HepG2 (cell line): ENCODE measurements around the gene SPCS2. TPM values are rescaled to one million over a fixed set of nuclear protein-coding genes. Genes with fewer than 3 reads are reported as not detected.

Experiments
- ATAC-seq: fragments of 200-7000 bp; cut with Tn5 transposase; 3 replicates; pipeline ENCODE4 v1.9.1; 2020; ENCODE audit warnings: mild to moderate bottlenecking, moderate library complexity
- BruUV-seq: library from RNA; stranded (reverse); fragments of 400-500 nt; replicated peaks from 2 replicates; lab custom pipeline; 2021; lab: Mats Ljungman, UMichigan
- CTCF ChIA-PET: fragments of 300-600 bp; formaldehyde crosslinking; extraction: SDS; loops from one replicate; lab custom pipeline; 2021; ENCODE audit warnings: low total read pairs, inconsistent platforms, low intra/inter-chr PET ratio; lab: Yijun Ruan, JAX
- POLR2A ChIA-PET: fragments of 350-600 bp; sonication (Branson Sonifier 250); formaldehyde crosslinking; loops from one replicate; lab custom pipeline; 2020; ENCODE audit warnings: antibody characterized with exemption, inconsistent platforms; lab: Yijun Ruan, JAX
- DNase-seq: peaks from one replicate; pipeline ENCODE4 v3.0.0-alpha.2; 2015; ENCODE audit warnings: low spot score
- FAIRE-seq: peaks from 3 replicates; lab custom pipeline; 2011; peaks lifted over from hg19 to GRCh38; lab: Jason Lieb, UNC
- H2AFZ ChIP-seq: one replicate; pipeline ENCODE4 v1.6.1; 2011; ENCODE audit warnings: low read length, inconsistent platforms
- H3K27ac ChIP-seq: fragments of 300-600 bp; 3 replicates; pipeline ENCODE4 v1.8.0; 2011; ENCODE audit warnings: mixed run types, mild to moderate bottlenecking, mixed read lengths, low read length, inconsistent platforms; ENCODE audit not compliant: insufficient read depth; ENCODE audit errors: extremely low read length
- H3K27me3 ChIP-seq, 2 experiments: fragments of 200-600 bp in 1 of 2; 2 replicates in 1 of 2; 3 replicates in 1 of 2; pipeline versions ENCODE4 v1.6.0 to v1.8.0; 2011; ENCODE audit warnings: low read length in 2 of 2, mild to moderate bottlenecking in 2 of 2, moderate library complexity in 2 of 2, inconsistent platforms in 1 of 2; ENCODE audit not compliant: insufficient read depth in 2 of 2, control insufficient read depth in 1 of 2
- H3K36me3 ChIP-seq, 2 experiments: fragments of 200-600 bp in 1 of 2; replicated peaks in 1 of 2; 2 replicates in 1 of 2; 3 replicates in 1 of 2; pipeline versions ENCODE4 v1.5.1 to v1.8.0; 2011; ENCODE audit warnings: low read length in 2 of 2, inconsistent platforms in 1 of 2; ENCODE audit not compliant: insufficient read depth in 2 of 2, control insufficient read depth in 1 of 2
- H3K4me1 ChIP-seq: 2 replicates; pipeline ENCODE4 v1.5.1; 2012; ENCODE audit warnings: low read length, inconsistent platforms; ENCODE audit not compliant: insufficient read depth
- H3K4me2 ChIP-seq: 2 replicates; pipeline ENCODE4 v1.6.0; 2011; ENCODE audit warnings: low read depth, low read length, inconsistent platforms
- H3K4me3 ChIP-seq, 3 experiments: fragments of 200-600 bp in 1 of 3; sonication (generic), shearing (Covaris generic) in 1 of 3; replicated peaks in 1 of 3; 2 replicates each; pipeline ENCODE4 v1.5.1; 2011 to 2016; ENCODE audit warnings: low read length in 3 of 3, inconsistent platforms in 2 of 3, low read depth in 2 of 3, mild to moderate bottlenecking in 2 of 3, control low read depth in 1 of 3, mixed read lengths in 1 of 3; ENCODE audit not compliant: insufficient read depth in 1 of 3
- H3K79me2 ChIP-seq: one replicate; pipeline ENCODE4 v1.6.1; 2011; ENCODE audit warnings: low read length, inconsistent platforms; ENCODE audit not compliant: insufficient read depth
- H3K9ac ChIP-seq: 2 replicates; pipeline ENCODE4 v1.6.0; 2011; ENCODE audit warnings: mild to moderate bottlenecking, low read depth, low read length, inconsistent platforms; ENCODE audit not compliant: insufficient read depth
- H3K9me3 ChIP-seq: 2 replicates; pipeline ENCODE4 v1.5.1; 2012; ENCODE audit warnings: mild to moderate bottlenecking, low read length
- H4K20me1 ChIP-seq: 2 replicates; pipeline ENCODE4 v1.6.0; 2011; ENCODE audit warnings: inconsistent platforms, mild to moderate bottlenecking, low read length, moderate library complexity; ENCODE audit not compliant: insufficient read depth
- MTF2 ChIP-seq: sonication (generic); formaldehyde crosslinking; IDR thresholded peaks from 2 replicates; pipeline ENCODE4 v1.5.0; 2020; ENCODE audit warnings: missing genetic modification reagents, borderline replicate concordance
- NR1H2 ChIP-seq: sonication (generic); formaldehyde crosslinking; IDR thresholded peaks from 2 replicates; pipeline ENCODE4 v1.8.1; 2022; ENCODE audit warnings: low read depth, missing genetic modification reagents, borderline replicate concordance
- ZNF317 ChIP-seq: sonication (generic); formaldehyde crosslinking; IDR thresholded peaks from 2 replicates; pipeline ENCODE4 v1.5.0; 2020; ENCODE audit warnings: mild to moderate bottlenecking, missing genetic modification reagents
- WGBS: methylation state at CpG from one replicate; pipeline ENCODE4 v1.1.6; 2017; ENCODE audit warnings: low lambda C conversion rate; 5-methylcytosine and 5-hydroxymethylcytosine counted together
- in situ Hi-C: cut with HindIII; loops from 2 replicates; pipeline ENCODE4 v1.10.0; 2017; ENCODE audit warnings: low pct_unique_long_range_greater_than_20kb; ENCODE audit not compliant: extremely low pct_ligation_motif_present
- intact Hi-C: fragments of 100-400 bp; cut with micrococcal nuclease; formaldehyde crosslinking; loops from one replicate; pipeline ENCODE4 v1.10.0; 2022; ENCODE audit not compliant: unreplicated experiment
- polyA plus RNA-seq, 8 experiments: library from polyadenylated mRNA; depleted of rRNA in 3 of 8; stranded (reverse) in 7 of 8; unstranded in 1 of 8; fragments of >200 nt; fragmentation: Illumina TruSeq in 4 of 8; extraction: Trizol in 4 of 8; gene quantifications; 2 replicates each; pipeline versions ENCODE4 v1.2.1 to v1.2.3, GENCODE V29; 2011 to 2016; ENCODE audit warnings: low read depth in 4 of 8, missing spikeins in 1 of 8, mixed read lengths in 1 of 8; ENCODE audit not compliant: insufficient read depth in 1 of 8
- total RNA-seq, 5 experiments: library from RNA; depleted of rRNA; stranded (reverse); fragments of >200 nt; fragmentation: Illumina TruSeq; extraction: Trizol; gene quantifications; 2 replicates each; pipeline ENCODE4 v1.2.3, GENCODE V29; 2016; ENCODE audit warnings: low read depth in 1 of 5
- TF ChIP-seq, protein P1 (sequence below): sonication (generic); formaldehyde crosslinking; IDR thresholded peaks from 2 replicates; pipeline ENCODE4 v1.5.0; 2020; ENCODE audit warnings: mild to moderate bottlenecking, missing genetic modification reagents
- TF ChIP-seq, protein P2 (sequence below): sonication (generic); formaldehyde crosslinking; IDR thresholded peaks from 2 replicates; pipeline ENCODE4 v1.4.0; 2020; ENCODE audit warnings: mild to moderate bottlenecking, missing genetic modification reagents
- TF ChIP-seq, protein P3 (sequence below): sonication (generic); formaldehyde crosslinking; IDR thresholded peaks from 2 replicates; pipeline ENCODE4 v1.4.0; 2020; ENCODE audit warnings: missing genetic modification reagents
- TF ChIP-seq, protein P4 (sequence below): sonication (generic); formaldehyde crosslinking; conservative IDR thresholded peaks from 2 replicates; pipeline ENCODE4 v1.4.0; 2020; ENCODE audit warnings: missing genetic modification reagents
- TF ChIP-seq, protein P5 (sequence below): sonication (generic); formaldehyde crosslinking; IDR thresholded peaks from 2 replicates; pipeline ENCODE4 v1.4.0; 2020; ENCODE audit warnings: mild to moderate bottlenecking, missing genetic modification reagents

SPCS2 gene
- total and polyA plus RNA-seq, 2 of the 13 experiments (the other 11 are each of a cell fraction or from before 2014, with no cell fraction given) = 87.3 to 142 TPM

DNA sequence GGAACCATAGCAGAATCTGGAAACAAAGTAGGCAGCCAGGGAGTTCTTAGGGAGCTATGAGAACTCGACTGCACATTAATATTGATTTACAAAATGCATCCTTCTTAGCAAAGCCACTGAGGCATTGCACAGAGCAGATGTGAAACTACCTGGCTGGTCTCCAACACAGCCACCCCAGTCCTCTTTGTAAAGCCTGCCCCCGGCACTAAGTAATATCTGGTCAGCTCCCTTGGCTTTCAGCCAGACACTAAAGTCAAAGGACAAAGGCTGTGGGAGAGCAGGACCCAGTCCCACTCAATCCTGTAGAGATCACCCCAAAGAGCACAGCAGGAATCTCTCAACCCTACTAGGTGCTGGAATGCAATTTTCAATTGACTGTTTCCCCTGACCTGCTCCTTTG is 13.0 kb upstream of the SPCS2 start:
- TF ChIP-seq, protein P1, sequence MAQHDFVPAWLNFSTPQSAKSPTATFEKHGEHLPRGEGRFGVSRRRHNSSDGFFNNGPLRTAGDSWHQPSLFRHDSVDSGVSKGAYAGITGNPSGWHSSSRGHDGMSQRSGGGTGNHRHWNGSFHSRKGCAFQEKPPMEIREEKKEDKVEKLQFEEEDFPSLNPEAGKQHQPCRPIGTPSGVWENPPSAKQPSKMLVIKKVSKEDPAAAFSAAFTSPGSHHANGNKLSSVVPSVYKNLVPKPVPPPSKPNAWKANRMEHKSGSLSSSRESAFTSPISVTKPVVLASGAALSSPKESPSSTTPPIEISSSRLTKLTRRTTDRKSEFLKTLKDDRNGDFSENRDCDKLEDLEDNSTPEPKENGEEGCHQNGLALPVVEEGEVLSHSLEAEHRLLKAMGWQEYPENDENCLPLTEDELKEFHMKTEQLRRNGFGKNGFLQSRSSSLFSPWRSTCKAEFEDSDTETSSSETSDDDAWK = no peak
- TF ChIP-seq MTF2 (CRISPR knock-in tag) (no peak), ZNF317 (CRISPR knock-in tag) (no peak), NR1H2 (CRISPR knock-in tag) (no peak)
- TF ChIP-seq, protein P2, sequence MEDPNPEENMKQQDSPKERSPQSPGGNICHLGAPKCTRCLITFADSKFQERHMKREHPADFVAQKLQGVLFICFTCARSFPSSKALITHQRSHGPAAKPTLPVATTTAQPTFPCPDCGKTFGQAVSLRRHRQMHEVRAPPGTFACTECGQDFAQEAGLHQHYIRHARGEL = no peak
- TF ChIP-seq, protein P3, sequence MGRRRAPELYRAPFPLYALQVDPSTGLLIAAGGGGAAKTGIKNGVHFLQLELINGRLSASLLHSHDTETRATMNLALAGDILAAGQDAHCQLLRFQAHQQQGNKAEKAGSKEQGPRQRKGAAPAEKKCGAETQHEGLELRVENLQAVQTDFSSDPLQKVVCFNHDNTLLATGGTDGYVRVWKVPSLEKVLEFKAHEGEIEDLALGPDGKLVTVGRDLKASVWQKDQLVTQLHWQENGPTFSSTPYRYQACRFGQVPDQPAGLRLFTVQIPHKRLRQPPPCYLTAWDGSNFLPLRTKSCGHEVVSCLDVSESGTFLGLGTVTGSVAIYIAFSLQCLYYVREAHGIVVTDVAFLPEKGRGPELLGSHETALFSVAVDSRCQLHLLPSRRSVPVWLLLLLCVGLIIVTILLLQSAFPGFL (CRISPR knock-in tag) = no peak
- TF ChIP-seq, protein P4, sequence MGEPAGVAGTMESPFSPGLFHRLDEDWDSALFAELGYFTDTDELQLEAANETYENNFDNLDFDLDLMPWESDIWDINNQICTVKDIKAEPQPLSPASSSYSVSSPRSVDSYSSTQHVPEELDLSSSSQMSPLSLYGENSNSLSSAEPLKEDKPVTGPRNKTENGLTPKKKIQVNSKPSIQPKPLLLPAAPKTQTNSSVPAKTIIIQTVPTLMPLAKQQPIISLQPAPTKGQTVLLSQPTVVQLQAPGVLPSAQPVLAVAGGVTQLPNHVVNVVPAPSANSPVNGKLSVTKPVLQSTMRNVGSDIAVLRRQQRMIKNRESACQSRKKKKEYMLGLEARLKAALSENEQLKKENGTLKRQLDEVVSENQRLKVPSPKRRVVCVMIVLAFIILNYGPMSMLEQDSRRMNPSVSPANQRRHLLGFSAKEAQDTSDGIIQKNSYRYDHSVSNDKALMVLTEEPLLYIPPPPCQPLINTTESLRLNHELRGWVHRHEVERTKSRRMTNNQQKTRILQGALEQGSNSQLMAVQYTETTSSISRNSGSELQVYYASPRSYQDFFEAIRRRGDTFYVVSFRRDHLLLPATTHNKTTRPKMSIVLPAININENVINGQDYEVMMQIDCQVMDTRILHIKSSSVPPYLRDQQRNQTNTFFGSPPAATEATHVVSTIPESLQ (CRISPR knock-in tag) = no peak
- TF ChIP-seq, protein P5, sequence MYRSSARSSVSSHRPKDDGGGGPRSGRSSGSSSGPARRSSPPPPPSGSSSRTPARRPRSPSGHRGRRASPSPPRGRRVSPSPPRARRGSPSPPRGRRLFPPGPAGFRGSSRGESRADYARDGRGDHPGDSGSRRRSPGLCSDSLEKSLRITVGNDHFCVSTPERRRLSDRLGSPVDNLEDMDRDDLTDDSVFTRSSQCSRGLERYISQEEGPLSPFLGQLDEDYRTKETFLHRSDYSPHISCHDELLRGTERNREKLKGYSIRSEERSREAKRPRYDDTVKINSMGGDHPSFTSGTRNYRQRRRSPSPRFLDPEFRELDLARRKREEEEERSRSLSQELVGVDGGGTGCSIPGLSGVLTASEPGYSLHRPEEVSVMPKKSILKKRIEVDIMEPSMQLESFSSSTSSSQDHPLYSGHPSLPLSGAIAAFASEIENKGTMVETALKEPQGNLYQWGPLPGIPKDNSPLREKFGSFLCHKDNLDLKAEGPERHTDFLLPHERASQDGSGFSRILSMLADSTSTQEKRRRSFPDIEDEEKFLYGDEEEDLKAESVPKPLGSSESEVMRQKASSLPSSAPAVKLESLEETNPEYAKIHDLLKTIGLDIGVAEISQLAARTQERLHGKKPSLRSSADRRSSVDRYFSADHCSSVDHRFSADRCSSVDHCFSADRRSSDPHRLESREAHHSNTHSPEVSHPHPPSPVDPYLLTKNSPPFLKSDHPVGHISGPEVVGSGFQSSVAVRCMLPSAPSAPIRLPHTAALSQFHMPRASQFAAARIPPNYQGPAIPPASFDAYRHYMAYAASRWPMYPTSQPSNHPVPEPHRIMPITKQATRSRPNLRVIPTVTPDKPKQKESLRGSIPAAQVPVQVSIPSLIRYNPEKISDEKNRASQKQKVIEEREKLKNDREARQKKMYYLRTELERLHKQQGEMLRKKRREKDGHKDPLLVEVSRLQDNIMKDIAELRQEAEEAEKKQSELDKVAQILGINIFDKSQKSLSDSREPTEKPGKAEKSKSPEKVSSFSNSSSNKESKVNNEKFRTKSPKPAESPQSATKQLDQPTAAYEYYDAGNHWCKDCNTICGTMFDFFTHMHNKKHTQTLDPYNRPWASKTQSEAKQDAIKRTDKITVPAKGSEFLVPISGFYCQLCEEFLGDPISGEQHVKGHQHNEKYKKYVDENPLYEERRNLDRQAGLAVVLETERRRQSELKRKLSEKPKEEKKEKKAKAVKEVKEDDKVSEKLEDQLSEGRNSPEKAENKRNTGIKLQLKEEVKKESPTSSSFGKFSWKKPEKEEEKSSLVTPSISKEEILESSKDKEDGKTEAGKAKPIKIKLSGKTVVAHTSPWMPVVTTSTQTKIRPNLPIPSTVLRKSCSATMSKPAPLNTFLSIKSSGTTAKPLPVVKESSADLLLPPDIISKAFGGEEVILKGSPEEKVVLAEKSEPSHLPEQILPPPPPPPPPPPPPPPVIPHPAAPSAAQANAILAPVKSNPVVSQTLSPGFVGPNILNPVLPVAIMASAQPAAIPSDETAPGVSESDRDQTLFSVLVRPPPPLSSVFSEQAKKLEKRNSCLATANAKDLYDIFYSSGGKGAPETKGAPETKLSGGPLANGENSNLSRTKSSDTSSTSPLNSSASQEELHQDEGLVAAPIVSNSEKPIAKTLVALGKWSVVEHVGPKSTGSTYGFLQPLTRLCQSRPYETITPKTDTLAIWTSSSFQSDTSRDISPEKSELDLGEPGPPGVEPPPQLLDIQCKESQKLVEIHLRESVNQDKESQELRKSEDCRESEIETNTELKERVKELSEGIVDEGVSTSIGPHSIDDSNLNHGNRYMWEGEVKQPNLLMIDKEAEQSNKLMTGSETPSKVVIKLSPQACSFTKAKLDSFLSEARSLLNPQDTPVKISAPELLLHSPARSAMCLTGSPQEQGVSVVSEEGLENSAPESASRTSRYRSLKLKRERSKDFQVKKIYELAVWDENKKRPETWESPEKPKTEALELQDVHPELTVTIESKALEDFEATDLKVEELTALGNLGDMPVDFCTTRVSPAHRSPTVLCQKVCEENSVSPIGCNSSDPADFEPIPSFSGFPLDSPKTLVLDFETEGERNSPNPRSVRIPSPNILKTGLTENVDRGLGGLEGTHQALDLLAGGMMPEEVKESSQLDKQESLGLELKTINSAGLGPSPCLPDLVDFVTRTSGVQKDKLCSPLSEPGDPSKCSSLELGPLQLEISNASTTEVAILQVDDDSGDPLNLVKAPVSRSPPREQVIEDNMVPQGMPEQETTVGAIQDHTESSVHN (CRISPR knock-in tag) = no peak
- ChIA-PET POLR2A (no interaction called here), CTCF (no interaction called here)
- Histone ChIP-seq H3K27ac (no peak overlapping the region), H4K20me1 (no peaks in the 10 kb centered on the region), H3K4me3 (no peak overlapping the region), H3K4me2 (no peak overlapping the region), H2AFZ (no peak overlapping the region), H3K9me3 (no peaks in the 10 kb centered on the region), H3K79me2 (no peaks in the 10 kb centered on the region), H3K9ac (no peak overlapping the region), H3K4me1 (no peaks in the 10 kb centered on the region), H3K36me3 (peaks cover 11 to 74% of the 10 kb centered on the region in 2 experiments; a peak in 4 of 5 replicates), H3K27me3 (no peaks in the 10 kb centered on the region)
- BruUV-seq = no TSS peak
- intact Hi-C loops = no loop called here
- WGBS = 82% methylated on average over 1 of the region's 2 CpGs
- in situ Hi-C loops = loop anchor here (10.0 kb wide), 1 partner anchor 309 kb away; the partner anchor contains the start of gene TPBGL
- ATAC-seq = no peak
- FAIRE-seq = no peak
- DNase-seq = no peak
